ENCODE results near the gene NT5C. TPM values are rescaled to one million over a fixed set of nuclear protein-coding genes. Genes with fewer than 3 reads are reported as not detected.
"Not testable (repeated sequence)": the region's sequence is repeated elsewhere in the genome, so short reads cannot be mapped to it uniquely, and the experiment has no call there.

NT5C gene
- 41.0 TPM for polyA plus RNA-seq (ENCODE audit: insufficient read length)

- DNase-seq (ENCODE audit: low read depth) = peak; percentile 46
Observed at GRCh38 chr17:75131278-75132017, at the start of gene NT5C. Gene NT5C (minus strand): TSS chr17:75131742. CDS start chr17:75131707, 35 bp downstream.

GRCh38 chr17:75181110-75181509, 49.6 kb upstream of the NT5C start:
- no peak for DNase-seq (ENCODE audit: low read depth)

DNA sequence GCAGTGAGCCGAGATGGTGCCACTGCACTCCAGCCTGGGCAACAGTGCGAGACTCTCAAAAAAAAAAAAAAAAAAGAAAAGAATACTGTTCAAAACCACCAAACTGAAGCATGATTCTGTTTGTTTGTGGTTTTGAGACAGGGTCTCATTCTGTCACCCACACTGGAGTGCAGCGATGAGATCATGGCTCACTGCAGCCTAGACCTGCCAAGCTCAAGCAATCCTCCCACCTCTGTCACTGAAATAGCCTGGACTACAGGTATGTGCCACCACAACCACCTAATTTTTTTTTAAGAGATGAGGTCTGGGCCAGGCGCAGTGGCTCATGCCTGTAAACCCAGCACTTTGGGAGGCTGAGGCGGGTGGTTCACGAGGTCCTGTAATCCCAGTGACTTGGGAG, 46.9 kb upstream of the NT5C start:
- DNase-seq (ENCODE audit: low read depth) = no peak

DNA sequence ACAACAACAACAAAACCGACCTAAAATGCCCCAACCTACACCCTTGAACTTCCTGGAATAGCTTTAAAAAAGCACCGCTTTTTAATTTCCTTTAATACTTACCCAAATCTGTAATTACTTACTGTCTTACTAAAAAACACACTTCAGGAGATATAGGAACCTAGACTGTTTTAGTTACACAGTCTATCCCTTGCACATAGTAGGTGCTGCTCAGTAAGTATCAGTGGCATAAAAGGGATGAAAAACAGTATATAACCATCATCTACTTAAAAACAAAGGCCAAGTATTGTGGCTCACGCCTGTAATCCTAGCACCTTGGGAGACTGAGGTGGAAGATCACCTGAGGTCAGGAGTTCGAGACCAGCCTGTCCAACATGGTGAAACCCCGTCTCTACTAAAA, 45.1 kb upstream of the NT5C start:
- DNase-seq (ENCODE audit: low read depth) = no peak

- no peak for DNase-seq (ENCODE audit: low read depth)
Observed at GRCh38 chr17:75174996-75175395, 43.5 kb upstream of the NT5C start.

DNA sequence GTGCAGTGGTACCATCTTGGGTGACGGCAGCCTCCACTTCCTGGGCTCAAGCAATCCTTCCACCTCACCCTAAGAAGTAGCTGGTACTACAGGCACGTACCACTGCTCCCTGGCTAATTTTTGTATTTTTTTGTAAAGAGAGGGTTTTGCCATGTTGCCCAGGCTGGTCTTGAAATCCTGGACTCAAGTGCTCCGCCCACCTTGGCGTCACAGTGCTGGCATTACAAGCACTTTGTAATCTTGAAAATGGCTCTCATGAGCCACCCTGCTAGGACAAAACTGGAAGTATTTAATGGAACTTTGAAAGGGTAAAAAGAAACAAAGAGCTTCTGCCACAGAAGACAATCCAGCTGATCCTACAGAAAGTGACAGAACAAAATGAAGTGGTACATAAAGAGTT, 42.0 kb upstream of the NT5C start:
- no peak for DNase-seq (ENCODE audit: low read depth)

DNA sequence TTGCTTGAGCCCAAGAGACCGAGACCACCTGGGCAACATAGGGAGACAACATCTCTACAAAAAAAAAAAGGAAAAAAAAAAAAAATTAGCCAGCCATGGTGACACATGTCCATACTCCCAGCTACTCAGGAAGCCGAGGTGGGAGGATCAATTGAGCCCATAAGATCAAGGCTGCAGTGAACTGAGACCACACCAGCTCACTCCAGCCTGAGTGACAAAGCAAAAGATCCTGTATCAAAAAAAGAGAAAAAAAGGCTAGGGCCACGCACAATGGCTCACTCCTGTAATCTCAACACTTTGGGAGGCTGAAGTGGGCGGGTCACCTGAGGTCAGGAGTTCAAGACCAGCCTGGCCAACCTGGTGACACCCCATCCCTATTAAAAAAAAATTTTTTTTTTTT, 37.5 kb upstream of the NT5C start:
- no peak for DNase-seq (ENCODE audit: low read depth)

DNA sequence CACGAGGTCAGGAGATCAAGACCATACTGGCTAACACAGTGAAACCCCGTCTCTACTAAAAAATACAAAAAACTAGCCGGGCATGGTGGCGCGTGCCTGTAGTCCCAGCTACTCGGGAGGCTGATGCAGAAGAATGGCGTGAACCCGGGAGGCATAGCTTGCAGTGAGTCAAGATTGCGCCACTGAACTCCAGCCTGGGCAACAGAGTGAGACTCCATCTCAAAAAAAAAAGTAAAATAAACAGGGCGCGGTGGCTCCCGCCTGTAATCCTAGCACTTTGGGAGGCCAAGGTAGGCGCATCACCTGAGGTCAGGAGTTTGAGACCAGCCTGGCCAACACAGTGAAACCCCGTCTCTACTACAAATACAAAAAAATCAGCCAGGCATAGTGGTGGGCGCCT, 33.1 kb upstream of the NT5C start:
- not testable (repeated sequence) for DNase-seq (ENCODE audit: low read depth)

- DNase-seq (ENCODE audit: low read depth) = no peak
Observed at GRCh38 chr17:75163074-75163473, 31.5 kb upstream of the NT5C start.

DNA sequence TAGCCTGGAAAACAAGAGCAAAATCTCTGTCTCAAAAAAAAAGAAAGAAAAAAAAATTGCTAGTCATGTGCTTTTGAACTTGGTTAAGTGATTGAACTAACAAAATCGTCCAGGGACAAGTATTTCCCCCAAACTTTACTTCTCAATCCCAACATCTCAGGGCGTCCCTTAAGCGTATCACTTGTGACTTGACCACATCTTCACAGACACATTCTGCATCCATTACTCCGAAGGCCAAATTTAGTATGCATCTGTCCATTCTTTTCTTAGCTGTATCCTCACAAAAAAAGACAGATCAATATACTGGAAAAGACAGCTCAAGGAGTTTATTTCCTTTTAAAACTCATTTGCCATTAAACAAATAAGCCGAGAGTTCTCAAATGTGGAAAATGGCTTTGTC, 28.7 kb upstream of the NT5C start:
- DNase-seq (ENCODE audit: low read depth) = no peak

GRCh38 chr17:75159196-75160031, 27.9 kb upstream of the NT5C start:
- DNase-seq (ENCODE audit: low read depth) = no peak

DNA sequence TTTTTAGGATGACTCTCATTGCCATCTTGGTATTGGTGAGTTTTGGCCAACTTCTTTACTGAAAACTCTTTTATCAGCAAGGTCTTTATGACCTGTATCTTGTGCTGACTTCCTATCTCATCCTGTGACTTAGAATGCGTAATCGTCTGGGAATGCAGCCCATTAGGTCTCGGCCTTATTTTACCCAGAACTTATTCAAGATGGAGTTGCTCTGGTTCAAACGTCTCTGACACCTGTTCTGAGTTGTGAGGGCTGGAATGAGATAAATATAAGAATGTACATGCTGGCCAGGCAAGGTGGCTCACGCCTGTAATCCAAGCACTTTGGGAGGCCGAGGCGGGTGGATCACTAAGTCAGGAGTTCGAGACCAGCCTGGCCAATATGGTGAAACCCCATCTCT, 26.9 kb upstream of the NT5C start:
- not testable (repeated sequence) for DNase-seq (ENCODE audit: low read depth)

DNA sequence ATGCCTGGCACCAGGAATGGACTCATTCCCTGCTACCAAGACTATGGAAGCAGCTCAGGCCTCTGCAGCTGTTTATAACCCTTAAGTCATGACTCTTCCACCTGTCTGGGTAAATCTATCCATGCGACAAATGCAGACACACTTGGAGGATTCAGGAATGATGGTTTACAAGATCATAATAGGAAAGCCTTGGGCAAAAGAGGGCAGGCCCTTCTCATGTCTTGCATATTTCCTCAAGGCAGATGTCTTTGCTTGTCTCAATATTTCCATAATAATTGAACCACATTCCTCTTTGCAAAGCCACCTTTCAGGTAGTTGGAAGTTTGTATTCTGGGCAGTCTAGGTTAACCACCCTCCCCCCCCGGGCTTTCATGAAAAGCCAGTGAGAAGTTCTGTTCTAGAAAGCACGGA, 23.7 kb upstream of the NT5C start:
- no peak for DNase-seq (ENCODE audit: low read depth)

DNA sequence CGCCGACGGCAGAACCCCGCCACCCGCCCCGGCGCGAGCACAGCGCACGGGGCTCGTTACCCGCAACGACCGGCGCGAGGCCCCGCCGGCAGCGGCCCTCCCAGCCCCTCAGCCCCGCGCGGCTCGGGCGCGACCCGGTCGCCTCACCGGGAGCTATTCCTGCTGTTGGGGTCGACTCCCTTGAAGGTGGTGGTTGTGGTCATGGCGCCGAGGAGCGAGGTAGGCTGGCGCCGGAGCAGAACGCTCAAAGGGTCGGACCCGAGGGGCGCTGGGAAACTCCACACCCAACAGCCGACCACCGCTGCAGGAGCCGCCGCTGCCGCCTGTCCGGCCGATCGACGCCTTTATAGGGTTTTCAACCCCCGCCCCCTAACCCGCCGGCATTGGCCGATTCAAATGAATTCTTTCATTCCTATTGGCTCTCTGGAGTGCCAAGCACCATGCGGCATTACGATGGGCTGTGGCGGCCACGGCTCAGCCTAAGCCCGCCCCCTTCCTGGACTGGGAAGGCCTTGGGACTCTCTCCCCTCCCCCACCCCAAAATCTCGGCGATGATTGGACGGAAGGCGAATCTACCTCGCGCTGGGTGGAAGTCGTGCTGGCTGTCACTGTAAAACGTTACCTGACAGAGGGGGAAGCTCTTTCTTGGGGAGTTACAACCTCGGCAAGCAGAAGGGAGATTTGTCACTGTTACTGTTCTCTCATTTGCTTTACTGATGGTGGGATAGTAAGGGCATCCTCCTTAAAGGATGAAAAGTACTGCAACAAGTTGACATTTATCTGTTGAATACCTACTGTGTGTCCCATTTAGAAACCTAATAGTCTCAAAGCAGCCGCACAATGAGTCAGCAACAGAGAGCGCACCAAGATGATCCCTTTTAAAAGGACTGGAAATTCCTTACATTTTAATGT, 22.9 kb upstream of the NT5C start, which contains the start of gene JPT1:
JPT1 (minus strand) TSS at position 318 of the 912 bp plus-strand sequence; CDS start at position 203, 115 bp downstream.
- peak; percentile 96 for DNase-seq (ENCODE audit: low read depth)

- no peak for DNase-seq (ENCODE audit: low read depth)
Observed at GRCh38 chr17:75153780-75154194, 22.2 kb upstream of the NT5C start.

GRCh38 chr17:75152922-75153779, 21.6 kb upstream of the NT5C start:
- DNase-seq (ENCODE audit: low read depth) = no peak

- no peak for DNase-seq (ENCODE audit: low read depth)
Observed at GRCh38 chr17:75152523-75152921, 21.0 kb upstream of the NT5C start.

DNA sequence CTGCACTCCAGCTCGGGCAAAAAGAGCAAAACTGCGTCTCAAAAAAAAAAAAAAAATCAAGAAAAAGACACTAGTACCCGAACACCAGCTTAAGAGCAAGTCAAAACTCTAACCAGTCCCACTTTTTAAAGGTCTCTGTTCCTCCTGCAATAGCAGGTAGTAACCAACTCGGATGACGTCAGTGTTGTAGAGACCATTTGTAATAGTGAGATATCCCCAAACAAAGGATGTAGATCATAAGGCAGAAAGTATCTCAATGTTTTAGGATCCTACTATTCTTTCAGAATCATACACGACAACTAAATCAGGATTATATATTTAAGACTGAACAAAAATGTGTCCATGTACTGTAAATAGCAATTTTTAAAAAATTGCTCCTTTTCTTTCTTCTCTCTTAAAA, 20.4 kb upstream of the NT5C start:
- no peak for DNase-seq (ENCODE audit: low read depth)

- DNase-seq (ENCODE audit: low read depth) = no peak
Observed at GRCh38 chr17:75147878-75148546, 16.5 kb upstream of the NT5C start.

GRCh38 chr17:75146592-75146991, 15.1 kb upstream of the NT5C start:
- DNase-seq (ENCODE audit: low read depth) = no peak

All from forelimb muscle (tissue), 1 donor.